ENCODE results near the gene PAK2.
"Not testable (repeated sequence)": the region's sequence is repeated elsewhere in the genome, so short reads cannot be mapped to it uniquely, and the experiment has no call there.

Gene PAK2

GRCh38 chr3:196848375-196848774 lies 108.7 kb downstream of the PAK2 start:
- DNase-seq: not testable (repeated sequence)

- no peak for DNase-seq
Observed at GRCh38 chr3:196849180-196849741, 109.6 kb downstream of the PAK2 start.

DNA sequence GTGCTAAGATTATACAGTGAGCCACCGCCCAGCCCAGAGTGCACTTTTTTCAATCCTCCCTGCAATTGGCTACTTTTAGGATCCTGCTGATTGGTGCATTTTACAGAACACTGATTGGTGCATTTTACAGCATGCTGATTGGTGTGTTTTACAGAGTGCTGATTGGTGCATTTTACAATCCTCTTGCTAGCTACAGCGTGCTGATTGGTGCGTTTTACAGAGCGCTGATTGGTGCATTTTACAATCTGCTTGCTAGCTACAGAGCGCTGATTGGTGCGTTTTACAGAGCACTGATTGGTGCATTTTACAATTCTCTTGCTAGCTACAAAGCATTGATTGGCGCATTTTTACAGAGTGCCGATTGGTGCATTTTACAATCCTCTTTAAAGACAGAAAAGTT lies 123.3 kb downstream of the PAK2 start:
- not testable (repeated sequence) for DNase-seq

- DNase-seq: no peak
Observed at GRCh38 chr3:196867155-196867506, 127.5 kb downstream of the PAK2 start.

GRCh38 chr3:196867507-196868296 lies 128.0 kb downstream of the PAK2 start, which contains the start of gene SENP5:
Gene SENP5, plus strand, starts transcription at chr3:196867920. Its CDS starts 17,262 bp downstream, at chr3:196885182.
- peak; percentile 77 for DNase-seq

DNA sequence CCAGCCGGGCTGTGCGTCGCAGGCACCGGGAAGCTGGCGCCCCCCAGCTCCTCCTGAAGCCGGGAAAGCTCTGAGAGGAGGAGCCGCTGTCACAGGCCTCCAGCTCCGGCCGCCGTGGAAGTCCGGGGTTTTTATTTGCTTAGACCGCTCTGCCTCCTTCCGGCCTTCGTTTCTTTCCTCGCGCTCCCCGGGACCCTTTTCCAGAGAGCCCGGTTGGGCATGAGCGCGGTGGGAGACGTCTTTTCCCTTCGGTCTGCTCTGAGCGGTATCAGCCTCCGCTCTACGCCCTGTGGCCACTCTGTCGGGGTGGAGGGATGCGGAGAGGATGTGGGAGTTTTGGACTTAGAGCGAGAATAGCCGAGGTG lies 128.6 kb downstream of the PAK2 start:
- DNase-seq: no peak

GRCh38 chr3:196872316-196872715 lies 132.7 kb downstream of the PAK2 start:
- DNase-seq: no peak

DNA sequence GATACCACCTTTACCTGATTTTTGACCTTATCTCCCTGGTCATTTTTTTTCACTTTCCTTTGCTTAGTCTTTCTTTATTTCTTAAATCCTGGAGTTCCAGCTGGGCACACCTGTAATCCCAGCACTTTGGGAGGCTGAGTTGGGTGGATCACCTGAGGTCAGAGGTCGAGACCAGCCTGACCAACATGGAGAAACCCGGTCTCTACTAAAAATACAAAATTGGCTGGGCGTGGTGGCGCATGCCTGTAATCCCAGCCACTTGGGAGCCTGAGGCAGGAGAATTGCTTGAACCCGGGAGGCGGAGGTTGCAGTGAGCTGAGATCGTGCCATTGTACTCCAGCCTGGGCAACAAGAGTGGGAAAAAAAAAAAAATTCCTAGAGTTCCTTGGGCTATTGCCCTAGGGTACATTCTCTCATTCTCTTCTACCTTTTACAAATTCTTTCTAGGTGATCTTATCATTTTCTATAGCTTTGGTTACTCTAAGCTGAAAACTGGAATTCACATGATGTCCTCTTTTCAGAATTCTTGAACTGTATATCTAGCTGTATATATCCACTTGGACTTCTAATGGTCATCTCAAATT lies 134.9 kb downstream of the PAK2 start:
- DNase-seq: not testable (repeated sequence)

- no peak for DNase-seq
Observed at GRCh38 chr3:196875258-196875657, 135.6 kb downstream of the PAK2 start.

All from MV-4-11 (cell line).